HepG2 (cell line): Measurements from ENCODE around the gene SPATS2.

Experiments used
- CTCF ChIP-seq: sonication (generic); formaldehyde crosslinking; IDR thresholded peaks from 2 replicates; pipeline ENCODE4 v1.5.0; 2020; ENCODE audit warnings: mild to moderate bottlenecking, missing genetic modification reagents, moderate library complexity
- FOSL2 ChIP-seq: sonication (generic); formaldehyde crosslinking; IDR thresholded peaks from 2 replicates; pipeline ENCODE4 v1.4.0; 2020; ENCODE audit warnings: missing genetic modification reagents
- MIER3 ChIP-seq: IDR thresholded peaks from 2 replicates; pipeline ENCODE4 v1.6.1; 2016; ENCODE audit warnings: missing compliant biosample characterization, borderline replicate concordance
- NKX3-1 ChIP-seq: sonication (generic); formaldehyde crosslinking; IDR thresholded peaks from 2 replicates; pipeline ENCODE4 v1.5.0; 2020; ENCODE audit warnings: missing genetic modification reagents
- NR3C1 ChIP-seq: sonication (generic); formaldehyde crosslinking; IDR thresholded peaks from 2 replicates; pipeline ENCODE4 v1.4.0; 2020; ENCODE audit warnings: missing genetic modification reagents
- NRL ChIP-seq: sonication (generic); formaldehyde crosslinking; IDR thresholded peaks from 2 replicates; pipeline ENCODE4 v1.5.0; 2020; ENCODE audit warnings: missing genetic modification reagents, mild to moderate bottlenecking, moderate library complexity, borderline replicate concordance
- PHF8 ChIP-seq: sonication (generic); formaldehyde crosslinking; IDR thresholded peaks from 2 replicates; pipeline ENCODE4 v1.5.0; 2020; ENCODE audit warnings: missing genetic modification reagents
- POLR2A ChIP-seq, 2 experiments: IDR thresholded peaks; 2 replicates each; pipeline ENCODE4 v1.6.1; 2011; ENCODE audit warnings: low read depth in 2 of 2, low read length in 2 of 2, mild to moderate bottlenecking in 1 of 2, moderate library complexity in 1 of 2; ENCODE audit not compliant: insufficient read depth in 1 of 2
- RAD21 ChIP-seq: fragments of 450-650 bp; formaldehyde crosslinking; IDR thresholded peaks from 2 replicates; pipeline ENCODE4 v1.5.0; 2020; ENCODE audit warnings: mild to moderate bottlenecking
- REST ChIP-seq, 2 experiments: IDR thresholded peaks; 2 replicates each; pipeline ENCODE4 v1.6.1; 2011 to 2012; ENCODE audit warnings: low read length in 2 of 2, borderline replicate concordance in 1 of 2, low read depth in 1 of 2, mild to moderate bottlenecking in 1 of 2, moderate library complexity in 1 of 2
- SIN3A ChIP-seq: IDR thresholded peaks from 2 replicates; pipeline ENCODE4 v1.6.1; 2011; ENCODE audit warnings: low read depth, mild to moderate bottlenecking, control low read depth, low read length, borderline replicate concordance
- ZNF513 ChIP-seq: sonication (generic); formaldehyde crosslinking; conservative IDR thresholded peaks from 2 replicates; pipeline ENCODE4 v1.5.0; 2020; ENCODE audit warnings: missing genetic modification reagents
- ZNF569 ChIP-seq: sonication (generic); formaldehyde crosslinking; IDR thresholded peaks from 2 replicates; pipeline ENCODE4 v1.5.0; 2020; ENCODE audit warnings: mild to moderate bottlenecking, missing genetic modification reagents, moderate library complexity, borderline replicate concordance
- TF ChIP-seq, protein P1 (sequence below), 2 experiments: fragments of 450-650 bp in 1 of 2; sonication (generic) in 1 of 2; formaldehyde crosslinking in 1 of 2; IDR thresholded peaks; 2 replicates each; pipeline versions ENCODE4 v1.6.1 to v1.8.0; 2016 to 2022; ENCODE audit warnings: antibody characterized with exemption in 1 of 2, mild to moderate bottlenecking in 1 of 2, missing genetic modification reagents in 1 of 2

GRCh38 chr12:49521389-49521788 lies 154.1 kb downstream of the SPATS2 start:
- TF ChIP-seq POLR2A (IDR thresholded peaks at IDR 0.05; ENCODE audit: insufficient read depth in 1 of 2, low read depth in 2 of 2, low read length in 2 of 2) (no peak), NKX3-1 (CRISPR knock-in tag) (no peak), NR3C1 (CRISPR knock-in tag) (no peak), PHF8 (CRISPR knock-in tag) (no peak), SIN3A (no peak), REST (IDR thresholded peaks at IDR 0.05; ENCODE audit: borderline replicate concordance in 1 of 2, low read depth in 1 of 2, low read length in 2 of 2) (no peak), RAD21 (CRISPR knock-in tag) (no peak), ZNF569 (CRISPR knock-in tag) (no peak), FOSL2 (no peak), NRL (CRISPR knock-in tag) (no peak), CTCF (no peak), ZNF513 (CRISPR knock-in tag) (no peak), MIER3 (CRISPR knock-in tag) (no peak)
- TF ChIP-seq, protein P1, sequence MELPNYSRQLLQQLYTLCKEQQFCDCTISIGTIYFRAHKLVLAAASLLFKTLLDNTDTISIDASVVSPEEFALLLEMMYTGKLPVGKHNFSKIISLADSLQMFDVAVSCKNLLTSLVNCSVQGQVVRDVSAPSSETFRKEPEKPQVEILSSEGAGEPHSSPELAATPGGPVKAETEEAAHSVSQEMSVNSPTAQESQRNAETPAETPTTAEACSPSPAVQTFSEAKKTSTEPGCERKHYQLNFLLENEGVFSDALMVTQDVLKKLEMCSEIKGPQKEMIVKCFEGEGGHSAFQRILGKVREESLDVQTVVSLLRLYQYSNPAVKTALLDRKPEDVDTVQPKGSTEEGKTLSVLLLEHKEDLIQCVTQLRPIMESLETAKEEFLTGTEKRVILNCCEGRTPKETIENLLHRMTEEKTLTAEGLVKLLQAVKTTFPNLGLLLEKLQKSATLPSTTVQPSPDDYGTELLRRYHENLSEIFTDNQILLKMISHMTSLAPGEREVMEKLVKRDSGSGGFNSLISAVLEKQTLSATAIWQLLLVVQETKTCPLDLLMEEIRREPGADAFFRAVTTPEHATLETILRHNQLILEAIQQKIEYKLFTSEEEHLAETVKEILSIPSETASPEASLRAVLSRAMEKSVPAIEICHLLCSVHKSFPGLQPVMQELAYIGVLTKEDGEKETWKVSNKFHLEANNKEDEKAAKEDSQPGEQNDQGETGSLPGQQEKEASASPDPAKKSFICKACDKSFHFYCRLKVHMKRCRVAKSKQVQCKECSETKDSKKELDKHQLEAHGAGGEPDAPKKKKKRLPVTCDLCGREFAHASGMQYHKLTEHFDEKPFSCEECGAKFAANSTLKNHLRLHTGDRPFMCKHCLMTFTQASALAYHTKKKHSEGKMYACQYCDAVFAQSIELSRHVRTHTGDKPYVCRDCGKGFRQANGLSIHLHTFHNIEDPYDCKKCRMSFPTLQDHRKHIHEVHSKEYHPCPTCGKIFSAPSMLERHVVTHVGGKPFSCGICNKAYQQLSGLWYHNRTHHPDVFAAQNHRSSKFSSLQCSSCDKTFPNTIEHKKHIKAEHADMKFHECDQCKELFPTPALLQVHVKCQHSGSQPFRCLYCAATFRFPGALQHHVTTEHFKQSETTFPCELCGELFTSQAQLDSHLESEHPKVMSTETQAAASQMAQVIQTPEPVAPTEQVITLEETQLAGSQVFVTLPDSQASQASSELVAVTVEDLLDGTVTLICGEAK (IDR thresholded peaks at IDR 0.05), result no peak
- TF ChIP-seq, protein P1 (CRISPR knock-in tag; IDR thresholded peaks at IDR 0.05), result no peak
